Measurements from ENCODE around the gene UBIAD1. TPM values are rescaled to one million over a fixed set of nuclear protein-coding genes. Genes with fewer than 3 reads are reported as not detected.

The UBIAD1 gene
- total and polyA plus RNA-seq, 2 experiments from 2014 or later: 13.7 to 31.6 TPM

DNA sequence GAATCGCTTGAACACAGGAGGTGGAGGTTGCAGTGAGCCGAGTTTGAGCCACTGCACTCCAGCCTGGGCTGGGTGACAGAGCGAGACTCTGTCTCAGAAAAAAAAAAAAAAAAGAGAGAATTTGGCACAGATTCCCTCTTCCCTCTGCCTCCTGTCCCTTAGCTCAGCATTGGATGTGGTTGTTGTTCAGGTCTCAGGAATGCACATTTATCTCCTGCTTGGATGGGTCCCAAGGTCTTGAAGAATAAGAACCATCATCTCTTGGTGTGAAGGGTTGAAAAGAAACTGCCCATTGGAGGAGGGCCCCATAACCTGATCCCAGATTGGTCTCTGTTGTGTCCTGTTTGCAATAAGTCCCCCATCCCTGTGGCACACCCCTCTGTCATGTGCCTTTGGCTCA, 34.9 kb downstream of the UBIAD1 start:
- Histone ChIP-seq H3F3A (replicated peaks; ENCODE audit: low read depth) (no peaks in the 10 kb centered on the region), H4K20me1 (replicated peaks; ENCODE audit: insufficient read depth) (no peaks in the 10 kb centered on the region), H3K27ac (ENCODE audit: low read depth) (no peak overlapping the region), H3K27me3 (ENCODE audit: insufficient read depth) (no peaks in the 10 kb centered on the region), H3K4me1 (ENCODE audit: insufficient read depth) (peaks cover 13% of the 10 kb centered on the region; the same call in 1 of the 2 replicates), H3K9me2 (ENCODE audit: insufficient read depth) (no peaks in the 10 kb centered on the region), H3K4me2 (no peak overlapping the region), H3K79me2 (replicated peaks; ENCODE audit: insufficient read depth) (no peaks in the 10 kb centered on the region), H2AFZ (no peak overlapping the region), H3K36me3 (ENCODE audit: insufficient read depth) (no peaks in the 10 kb centered on the region), H3K4me3 (no peak overlapping the region)
- TF ChIP-seq EZH2 (IDR thresholded peaks at IDR 0.05; ENCODE audit: low read depth, unreplicated experiment): no peak
- TF ChIP-seq, protein P1, sequence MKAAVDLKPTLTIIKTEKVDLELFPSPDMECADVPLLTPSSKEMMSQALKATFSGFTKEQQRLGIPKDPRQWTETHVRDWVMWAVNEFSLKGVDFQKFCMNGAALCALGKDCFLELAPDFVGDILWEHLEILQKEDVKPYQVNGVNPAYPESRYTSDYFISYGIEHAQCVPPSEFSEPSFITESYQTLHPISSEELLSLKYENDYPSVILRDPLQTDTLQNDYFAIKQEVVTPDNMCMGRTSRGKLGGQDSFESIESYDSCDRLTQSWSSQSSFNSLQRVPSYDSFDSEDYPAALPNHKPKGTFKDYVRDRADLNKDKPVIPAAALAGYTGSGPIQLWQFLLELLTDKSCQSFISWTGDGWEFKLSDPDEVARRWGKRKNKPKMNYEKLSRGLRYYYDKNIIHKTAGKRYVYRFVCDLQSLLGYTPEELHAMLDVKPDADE (IDR thresholded peaks at IDR 0.05): no peak
- TF ChIP-seq, protein P2, sequence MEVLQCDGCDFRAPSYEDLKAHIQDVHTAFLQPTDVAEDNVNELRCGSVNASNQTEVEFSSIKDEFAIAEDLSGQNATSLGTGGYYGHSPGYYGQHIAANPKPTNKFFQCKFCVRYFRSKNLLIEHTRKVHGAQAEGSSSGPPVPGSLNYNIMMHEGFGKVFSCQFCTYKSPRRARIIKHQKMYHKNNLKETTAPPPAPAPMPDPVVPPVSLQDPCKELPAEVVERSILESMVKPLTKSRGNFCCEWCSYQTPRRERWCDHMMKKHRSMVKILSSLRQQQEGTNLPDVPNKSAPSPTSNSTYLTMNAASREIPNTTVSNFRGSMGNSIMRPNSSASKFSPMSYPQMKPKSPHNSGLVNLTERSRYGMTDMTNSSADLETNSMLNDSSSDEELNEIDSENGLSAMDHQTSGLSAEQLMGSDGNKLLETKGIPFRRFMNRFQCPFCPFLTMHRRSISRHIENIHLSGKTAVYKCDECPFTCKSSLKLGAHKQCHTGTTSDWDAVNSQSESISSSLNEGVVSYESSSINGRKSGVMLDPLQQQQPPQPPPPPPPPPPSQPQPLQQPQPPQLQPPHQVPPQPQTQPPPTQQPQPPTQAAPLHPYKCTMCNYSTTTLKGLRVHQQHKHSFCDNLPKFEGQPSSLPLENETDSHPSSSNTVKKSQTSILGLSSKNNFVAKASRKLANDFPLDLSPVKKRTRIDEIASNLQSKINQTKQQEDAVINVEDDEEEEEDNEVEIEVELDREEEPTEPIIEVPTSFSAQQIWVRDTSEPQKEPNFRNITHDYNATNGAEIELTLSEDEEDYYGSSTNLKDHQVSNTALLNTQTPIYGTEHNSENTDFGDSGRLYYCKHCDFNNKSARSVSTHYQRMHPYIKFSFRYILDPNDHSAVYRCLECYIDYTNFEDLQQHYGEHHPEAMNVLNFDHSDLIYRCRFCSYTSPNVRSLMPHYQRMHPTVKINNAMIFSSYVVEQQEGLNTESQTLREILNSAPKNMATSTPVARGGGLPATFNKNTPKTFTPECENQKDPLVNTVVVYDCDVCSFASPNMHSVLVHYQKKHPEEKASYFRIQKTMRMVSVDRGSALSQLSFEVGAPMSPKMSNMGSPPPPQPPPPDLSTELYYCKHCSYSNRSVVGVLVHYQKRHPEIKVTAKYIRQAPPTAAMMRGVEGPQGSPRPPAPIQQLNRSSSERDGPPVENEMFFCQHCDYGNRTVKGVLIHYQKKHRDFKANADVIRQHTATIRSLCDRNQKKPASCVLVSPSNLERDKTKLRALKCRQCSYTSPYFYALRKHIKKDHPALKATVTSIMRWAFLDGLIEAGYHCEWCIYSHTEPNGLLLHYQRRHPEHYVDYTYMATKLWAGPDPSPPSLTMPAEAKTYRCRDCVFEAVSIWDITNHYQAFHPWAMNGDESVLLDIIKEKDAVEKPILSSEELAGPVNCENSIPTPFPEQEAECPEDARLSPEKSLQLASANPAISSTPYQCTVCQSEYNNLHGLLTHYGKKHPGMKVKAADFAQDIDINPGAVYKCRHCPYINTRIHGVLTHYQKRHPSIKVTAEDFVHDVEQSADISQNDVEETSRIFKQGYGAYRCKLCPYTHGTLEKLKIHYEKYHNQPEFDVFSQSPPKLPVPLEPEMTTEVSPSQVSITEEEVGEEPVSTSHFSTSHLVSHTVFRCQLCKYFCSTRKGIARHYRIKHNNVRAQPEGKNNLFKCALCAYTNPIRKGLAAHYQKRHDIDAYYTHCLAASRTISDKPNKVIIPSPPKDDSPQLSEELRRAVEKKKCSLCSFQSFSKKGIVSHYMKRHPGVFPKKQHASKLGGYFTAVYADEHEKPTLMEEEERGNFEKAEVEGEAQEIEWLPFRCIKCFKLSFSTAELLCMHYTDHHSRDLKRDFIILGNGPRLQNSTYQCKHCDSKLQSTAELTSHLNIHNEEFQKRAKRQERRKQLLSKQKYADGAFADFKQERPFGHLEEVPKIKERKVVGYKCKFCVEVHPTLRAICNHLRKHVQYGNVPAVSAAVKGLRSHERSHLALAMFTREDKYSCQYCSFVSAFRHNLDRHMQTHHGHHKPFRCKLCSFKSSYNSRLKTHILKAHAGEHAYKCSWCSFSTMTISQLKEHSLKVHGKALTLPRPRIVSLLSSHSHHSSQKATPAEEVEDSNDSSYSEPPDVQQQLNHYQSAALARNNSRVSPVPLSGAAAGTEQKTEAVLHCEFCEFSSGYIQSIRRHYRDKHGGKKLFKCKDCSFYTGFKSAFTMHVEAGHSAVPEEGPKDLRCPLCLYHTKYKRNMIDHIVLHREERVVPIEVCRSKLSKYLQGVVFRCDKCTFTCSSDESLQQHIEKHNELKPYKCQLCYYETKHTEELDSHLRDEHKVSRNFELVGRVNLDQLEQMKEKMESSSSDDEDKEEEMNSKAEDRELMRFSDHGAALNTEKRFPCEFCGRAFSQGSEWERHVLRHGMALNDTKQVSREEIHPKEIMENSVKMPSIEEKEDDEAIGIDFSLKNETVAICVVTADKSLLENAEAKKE (CRISPR knock-in tag; IDR thresholded peaks at IDR 0.05): no peak
- TF ChIP-seq CREB1 (CRISPR knock-in tag; IDR thresholded peaks at IDR 0.05; ENCODE audit: low read depth): no peak
- no peak for TF ChIP-seq ZNF331 (CRISPR knock-in tag; IDR thresholded peaks at IDR 0.05; ENCODE audit: low read depth)
- no peak for TF ChIP-seq ZNF114 (CRISPR knock-in tag; IDR thresholded peaks at IDR 0.05)
- no peak for TF ChIP-seq NANOG (IDR thresholded peaks at IDR 0.05; ENCODE audit: borderline replicate concordance)
- no peak for TF ChIP-seq STAT1 (IDR thresholded peaks at IDR 0.05; ENCODE audit: unreplicated experiment)
- TF ChIP-seq CTCF (conservative IDR thresholded peaks at IDR 0.05; ENCODE audit: low read depth in 2 of 2): no peak
- TF ChIP-seq JUNB (IDR thresholded peaks at IDR 0.05; ENCODE audit: unreplicated experiment): no peak
- TF ChIP-seq POLR2AphosphoS5 (IDR thresholded peaks at IDR 0.05; ENCODE audit: low read depth): no peak
- no peak for TF ChIP-seq EZH2phosphoT487 (IDR thresholded peaks at IDR 0.05; ENCODE audit: unreplicated experiment)
- TF ChIP-seq REST (IDR thresholded peaks at IDR 0.05; ENCODE audit: unreplicated experiment): no peak
- Mint-ChIP-seq H3K36me3 (ENCODE audit: low read depth) (0 out of 3 replicates have a peak, but pooled peaks cover 3% of the 10 kb centered on the region), H3K27me3 (ENCODE audit: insufficient read depth, low read depth, poor library complexity) (peaks cover 6% of the 10 kb centered on the region), H3K9me3 (peaks cover 7% of the 10 kb centered on the region; the same call in 2 of the 3 replicates), H3K4me3 (no peak overlapping the region), H3K4me1 (peaks cover 14% of the 10 kb centered on the region), H3K27ac (no peak overlapping the region)
- DNase-seq (ENCODE audit: low spot score) (no peak), ATAC-seq (no peak)
